Naive thymus-derived CD4-positive, alpha-beta T cell (primary cell): ENCODE data around the gene NPLOC4. TPM values are rescaled to one million over a fixed set of nuclear protein-coding genes. Genes with fewer than 3 reads are reported as not detected.

Experiments used
- ATAC-seq: fragments of 150-1000 bp; cut with Tn5 transposase; 2 replicates; pipeline ENCODE4 v1.10.0; 2021; ENCODE audit warnings: mild to moderate bottlenecking, moderate library complexity
- CTCF ChIA-PET: fragments of 350-600 bp; sonication (Branson Sonifier 250); formaldehyde crosslinking; loops from one replicate; lab custom pipeline; 2021; ENCODE audit warnings: antibody characterized with exemption; lab: Charles Lee
- POLR2A ChIA-PET: fragments of 350-600 bp; sonication (Branson Sonifier 250); formaldehyde crosslinking; loops from one replicate; lab custom pipeline; 2021; ENCODE audit warnings: antibody characterized with exemption, inconsistent platforms; lab: Charles Lee
- DNase-seq, 9 donors: peaks; one replicate each; pipeline versions ENCODE4 v3.0.0 to v3.0.0-alpha.2; 2020 to 2022; ENCODE audit warnings: mixed read lengths in 1 of 9
- H3K27ac ChIP-seq: one replicate; pipeline ENCODE4 v1.7.0; 2013; ENCODE audit warnings: mild to moderate bottlenecking, low read depth, low read length, moderate library complexity
- H3K27me3 ChIP-seq, 2 donors: one replicate each; pipeline ENCODE4 v1.7.0; 2013; ENCODE audit warnings: low read length in 2 of 2, mild to moderate bottlenecking in 2 of 2, moderate library complexity in 2 of 2; ENCODE audit not compliant: control insufficient read depth in 2 of 2, insufficient read depth in 2 of 2
- H3K36me3 ChIP-seq, 3 experiments: 1 replicate in 2 of 3; 2 replicates in 1 of 3; pipeline ENCODE4 v1.7.0; 2013; ENCODE audit warnings: low read length in 3 of 3, mild to moderate bottlenecking in 3 of 3, moderate library complexity in 1 of 3; ENCODE audit not compliant: insufficient read depth in 3 of 3, control insufficient read depth in 2 of 3
- H3K4me1 ChIP-seq, 2 donors: one replicate each; pipeline ENCODE4 v1.7.0; 2013; ENCODE audit warnings: low read length in 2 of 2, mild to moderate bottlenecking in 2 of 2, moderate library complexity in 1 of 2; ENCODE audit not compliant: control insufficient read depth in 2 of 2, insufficient read depth in 2 of 2
- H3K4me3 ChIP-seq: 2 replicates; pipeline ENCODE4 v1.7.0; 2013; ENCODE audit warnings: mild to moderate bottlenecking, low read length
- H3K9me3 ChIP-seq, 3 experiments: 1 replicate in 2 of 3; 2 replicates in 1 of 3; pipeline ENCODE4 v1.7.0; 2013; ENCODE audit warnings: low read length in 3 of 3; ENCODE audit not compliant: control insufficient read depth in 2 of 3
- H3K27ac Mint-ChIP-seq, 9 donors: one replicate each; pipeline ENCODE4 v1.8.0; 2020 to 2022; ENCODE audit warnings: mixed read lengths in 9 of 9, mild to moderate bottlenecking in 8 of 9, moderate library complexity in 5 of 9, inconsistent platforms in 2 of 9
- H3K27me3 Mint-ChIP-seq, 5 donors: one replicate each; pipeline ENCODE4 v1.8.0; 2021 to 2022; ENCODE audit warnings: mixed read lengths in 5 of 5, mild to moderate bottlenecking in 1 of 5
- H3K36me3 Mint-ChIP-seq, 5 donors: one replicate each; pipeline ENCODE4 v1.8.0; 2020 to 2022; ENCODE audit warnings: mixed read lengths in 5 of 5, mild to moderate bottlenecking in 3 of 5, inconsistent platforms in 1 of 5
- H3K4me1 Mint-ChIP-seq, 7 donors: one replicate each; pipeline ENCODE4 v1.8.0; 2020 to 2022; ENCODE audit warnings: mixed read lengths in 7 of 7, mild to moderate bottlenecking in 3 of 7, inconsistent platforms in 1 of 7
- H3K4me3 Mint-ChIP-seq, 10 donors: one replicate each; pipeline ENCODE4 v1.8.0; 2020 to 2022; ENCODE audit warnings: mild to moderate bottlenecking in 10 of 10, mixed read lengths in 10 of 10, moderate library complexity in 6 of 10, inconsistent platforms in 2 of 10
- H3K9me3 Mint-ChIP-seq, 11 donors: one replicate each; pipeline ENCODE4 v1.8.0; 2020 to 2022; ENCODE audit warnings: mixed read lengths in 11 of 11, mild to moderate bottlenecking in 4 of 11, inconsistent platforms in 1 of 11, moderate library complexity in 1 of 11
- intact Hi-C, 2 donors: fragments of 100-400 bp; cut with micrococcal nuclease; formaldehyde crosslinking; loops; one replicate each; pipeline ENCODE4 v1.15.1; 2023
- polyA plus RNA-seq, 2 donors: library from polyadenylated mRNA; unstranded; fragments of 300-500 nt; fragmentation: Illumina TruSeq; gene quantifications; one replicate each; pipeline ENCODE4 v1.2.3, GENCODE V29; 2021
- total RNA-seq, 6 experiments: library from RNA in 5 of 6; stranded (reverse) in 5 of 6; gene quantifications; 1 replicate in 5 of 6; 2 replicates in 1 of 6; pipeline ENCODE4 v1.2.3 and lab custom pipeline; 2021 to 2026

Gene NPLOC4
- total RNA-seq (100 to 1,000 TPM in 2 of 5 experiments, 10 to 100 TPM in 3; 77.7 to 125 (median 93.6) TPM), polyA plus RNA-seq (10 to 100 TPM; 47.8 to 68.6 TPM), total RNA-seq (lab: John Stamatoyannopoulos, UW) (114 reads per million, percentile 86 among the genes with 10 or more reads in this experiment)

GRCh38 chr17:81636505-81637288 is at the start of gene NPLOC4, which contains the start of gene TSPAN10:
NPLOC4 (minus strand) TSS chr17:81637112; CDS start chr17:81636930, 182 bp downstream.
TSPAN10 (plus strand) TSS chr17:81637196; CDS start chr17:81642413, 5,217 bp downstream.
- peak; percentile 62 to 94 (median 80) for DNase-seq
- no peaks in the 10 kb centered on the region for H3K36me3 ChIP-seq
- H3K9me3 ChIP-seq: no peaks in the 10 kb centered on the region
- ChIA-PET POLR2A (interaction anchor here (0.6 to 1.2 kb wide), 3 partner anchors 29 to 30 kb away, joined by 3 to 5 read pairs (median 4); partner anchors contain the start of genes CCDC137 and OXLD1), CTCF (no interaction called here)
- H3K27me3 Mint-ChIP-seq: no peaks in the 10 kb centered on the region
- H3K27ac ChIP-seq: peak within 1 kb of the TSS; percentile 87
- peaks cover 10 to 12% of the 10 kb centered on the region in 2 donors for H3K4me1 ChIP-seq
- H3K27ac Mint-ChIP-seq: peak within 1 kb of the TSS; percentile 25 to 94 (median 89)
- H3K4me3 ChIP-seq: peak within 1 kb of the TSS; percentile 86
- H3K4me3 Mint-ChIP-seq: peak within 1 kb of the TSS; percentile 91 to 98 (median 95)
- H3K9me3 Mint-ChIP-seq: no peaks in the 10 kb centered on the region
- peak; percentile 95 for ATAC-seq
- intact Hi-C loops: loop anchor here (1.0 to 2.0 kb wide), 7 partner anchors 30 to 413 kb away; partner anchors contain the start of genes ARL16 (in 2 of the 2), CCDC137 (in 2 of the 2), MRPL12 (in 2 of the 2) and OXLD1 (in 2 of the 2)
- H3K4me1 Mint-ChIP-seq: peaks cover 13 to 37% (median 26%) of the 10 kb centered on the region in 7 donors
- peaks cover 0 to 6% (median 0%) of the 10 kb centered on the region in 5 donors for H3K36me3 Mint-ChIP-seq
- no peaks in the 10 kb centered on the region for H3K27me3 ChIP-seq

GRCh38 chr17:81686614-81687013 is 49.7 kb upstream of the NPLOC4 start:
- Histone ChIP-seq H3K36me3 (peaks cover 10 to 64% (median 28%) of the 10 kb centered on the region in 3 experiments), H3K4me1 (peaks cover 22 to 24% of the 10 kb centered on the region in 2 donors), H3K27me3 (no peaks in the 10 kb centered on the region), H3K27ac (no peak overlapping the region), H3K4me3 (no peak overlapping the region), H3K9me3 (no peaks in the 10 kb centered on the region)
- ChIA-PET POLR2A (no interaction called here), CTCF (no interaction called here)
- ATAC-seq (no peak), DNase-seq (no peak)
- H3K4me1 Mint-ChIP-seq: peaks cover 27 to 50% (median 40%) of the 10 kb centered on the region in 7 donors
- peaks cover 0 to 3% (median 0%) of the 10 kb centered on the region in 5 donors for H3K27me3 Mint-ChIP-seq
- intact Hi-C loops: loop anchor here in 1 of 2 donors (10.0 kb wide), 1 partner anchor 348 kb away; the partner anchor contains the start of genes DCXR and RAC3
- no peak overlapping the region for H3K27ac Mint-ChIP-seq
- peaks cover 0 to 4% (median 0%) of the 10 kb centered on the region in 11 donors for H3K9me3 Mint-ChIP-seq
- peaks cover 2 to 23% (median 5%) of the 10 kb centered on the region in 5 donors for H3K36me3 Mint-ChIP-seq
- no peak overlapping the region for H3K4me3 Mint-ChIP-seq

DNA sequence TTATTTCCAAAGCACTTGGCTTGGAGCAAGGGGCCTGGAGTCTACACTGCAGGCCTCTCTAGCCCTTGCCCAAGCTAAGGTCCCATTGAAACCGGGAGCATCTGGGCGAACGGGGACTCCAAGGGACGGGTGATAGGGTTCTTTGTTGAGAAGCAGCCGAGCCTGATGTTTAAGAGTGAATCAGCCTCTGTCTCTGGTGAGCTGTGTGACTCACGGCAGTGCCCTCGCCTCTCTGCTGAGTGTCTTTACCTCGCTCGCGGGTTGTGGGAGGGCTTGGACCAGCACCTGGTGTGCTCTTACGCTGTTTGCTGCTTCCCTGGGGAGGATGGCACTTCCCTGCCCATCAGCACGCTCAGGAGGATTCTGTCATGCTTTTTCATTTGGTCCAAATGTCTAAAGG is 48.2 kb upstream of the NPLOC4 start:
- Mint-ChIP-seq H3K27ac (peak overlapping the region in 8 of 9 donors; percentile 36 to 86 (median 72)), H3K9me3 (peaks cover 0 to 4% (median 0%) of the 10 kb centered on the region in 11 donors), H3K4me3 (peak overlapping the region; percentile 78 to 95 (median 87)), H3K36me3 (peaks cover 4 to 19% (median 5%) of the 10 kb centered on the region in 5 donors), H3K27me3 (peaks cover 0 to 3% (median 0%) of the 10 kb centered on the region in 5 donors), H3K4me1 (peaks cover 27 to 50% (median 42%) of the 10 kb centered on the region in 7 donors)
- ChIA-PET CTCF (no interaction called here), POLR2A (interaction anchor here (0.6 to 4.7 kb wide), 8 partner anchors 9 to 812 kb away, joined by 3 to 49 read pairs (median 3); partner anchors contain the start of genes CCDC137, MCRIP1, MRPL12 and OXLD1)
- intact Hi-C loops: loop anchor here in 1 of 2 donors (10.0 kb wide), 1 partner anchor 350 kb away; the partner anchor contains the start of genes DCXR and RAC3
- Histone ChIP-seq H3K9me3 (no peaks in the 10 kb centered on the region), H3K27ac (peak overlapping the region; percentile 84), H3K4me1 (peaks cover 22 to 24% of the 10 kb centered on the region in 2 donors), H3K36me3 (peaks cover 6 to 51% (median 21%) of the 10 kb centered on the region in 3 experiments), H3K27me3 (no peaks in the 10 kb centered on the region), H3K4me3 (peak overlapping the region; percentile 76)
- DNase-seq (peak in 1 of 9 donors; percentile 40), ATAC-seq (no peak)

- peak overlapping the region; percentile 76 for H3K4me3 ChIP-seq
- no peaks in the 10 kb centered on the region for H3K9me3 ChIP-seq
- H3K4me1 Mint-ChIP-seq: peaks cover 26 to 50% (median 42%) of the 10 kb centered on the region in 7 donors
- peaks cover 4 to 18% (median 5%) of the 10 kb centered on the region in 5 donors for H3K36me3 Mint-ChIP-seq
- intact Hi-C loops: loop anchor here (5.0 to 10.0 kb wide), 4 partner anchors 132 to 413 kb away; partner anchors contain the start of genes ACTG1 (in 2 of the 2), DCXR (in 1 of the 2), FAAP100 (in 1 of the 2) and FASN (in 1 of the 2)
- H3K4me3 Mint-ChIP-seq: peak overlapping the region; percentile 78 to 95 (median 87)
- ChIA-PET POLR2A (interaction anchor here (0.6 to 4.7 kb wide), 13 partner anchors 9 to 772 kb away, joined by 3 to 49 read pairs (median 3); partner anchors contain the start of genes CCDC137, DCXR, MCRIP1 and MRPL12), CTCF (no interaction called here)
- H3K27me3 ChIP-seq: no peaks in the 10 kb centered on the region
- H3K27ac ChIP-seq: peak overlapping the region; percentile 84
- peaks cover 0 to 3% (median 0%) of the 10 kb centered on the region in 5 donors for H3K27me3 Mint-ChIP-seq
- peak overlapping the region; percentile 36 to 86 (median 70) for H3K27ac Mint-ChIP-seq
- H3K4me1 ChIP-seq: peaks cover 22 to 24% of the 10 kb centered on the region in 2 donors
- H3K9me3 Mint-ChIP-seq: peaks cover 0 to 4% (median 0%) of the 10 kb centered on the region in 11 donors
- peak in 1 of 9 donors; percentile 38 for DNase-seq
- H3K36me3 ChIP-seq: peaks cover 6 to 47% (median 21%) of the 10 kb centered on the region in 3 experiments
- ATAC-seq: no peak
Observed at GRCh38 chr17:81684442-81684911, 47.6 kb upstream of the NPLOC4 start.

DNA sequence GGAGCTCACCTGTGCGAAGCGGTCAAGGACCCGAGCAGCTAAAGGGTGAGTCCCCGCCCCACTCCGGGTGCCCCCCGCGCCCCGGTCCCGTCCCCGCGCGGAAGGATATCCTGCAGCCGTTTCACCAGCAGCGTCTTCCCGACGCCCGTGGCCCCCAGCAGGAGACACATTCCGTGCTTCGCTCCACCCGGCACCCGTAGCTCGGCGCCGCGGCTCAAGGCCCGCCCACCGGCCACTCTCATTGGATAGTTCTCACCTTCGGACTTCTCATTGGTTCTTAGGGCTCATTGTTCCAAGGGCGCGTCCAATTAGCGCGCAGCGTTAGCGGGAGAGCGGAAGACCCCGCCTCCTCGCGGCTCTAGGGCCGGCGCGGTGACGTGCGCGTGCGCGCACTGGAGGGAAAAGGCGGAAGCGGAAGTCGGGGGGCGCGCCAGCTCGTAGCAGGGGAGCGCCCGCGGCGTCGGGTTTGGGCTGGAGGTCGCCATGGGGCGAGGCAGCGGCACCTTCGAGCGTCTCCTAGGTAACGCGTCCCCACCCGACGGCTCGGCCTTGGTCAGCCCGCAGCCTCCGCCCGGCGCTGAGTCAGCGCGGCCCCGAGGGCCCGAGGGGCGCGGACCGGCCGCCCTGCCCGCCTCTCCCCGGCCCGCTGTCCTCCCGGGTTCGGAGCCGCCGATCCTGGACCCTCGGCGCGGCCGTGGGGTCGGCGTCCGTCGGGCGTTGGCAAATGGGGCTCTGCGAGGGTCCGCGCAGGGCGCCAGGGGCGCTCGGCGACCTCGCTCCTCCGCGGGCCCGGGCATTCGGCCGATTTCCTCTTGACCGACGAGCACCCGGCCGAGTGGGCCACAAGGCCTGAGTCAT is 46.9 kb upstream of the NPLOC4 start, which contains the start of the genes ARL16 and HGS:
Gene ARL16 (minus strand): TSS at position 214 of the 858 bp plus-strand sequence. CDS start 44 bp downstream, at position 170.
Gene HGS (plus strand): TSS at position 428 of the 858 bp plus-strand sequence. CDS start 56 bp downstream, at position 484.
- H3K27ac Mint-ChIP-seq: peak within 1 kb of the TSS; percentile 83 to 97 (median 95)
- H3K36me3 ChIP-seq: peaks cover 6 to 40% (median 16%) of the 10 kb centered on the region in 3 experiments
- DNase-seq: peak; percentile 91 to 98 (median 97)
- H3K4me1 ChIP-seq: peaks cover 22 to 24% of the 10 kb centered on the region in 2 donors
- H3K36me3 Mint-ChIP-seq: peaks cover 4 to 16% (median 5%) of the 10 kb centered on the region in 5 donors
- H3K9me3 Mint-ChIP-seq: peaks cover 0 to 4% (median 0%) of the 10 kb centered on the region in 11 donors
- H3K4me3 ChIP-seq: peak within 1 kb of the TSS; percentile 76
- intact Hi-C loops: loop anchor here (1.0 to 10.0 kb wide), 12 partner anchors 17 to 413 kb away; partner anchors contain the start of genes ACTG1 (in 2 of the 2), CCDC137 (in 2 of the 2), MRPL12 (in 2 of the 2) and NPLOC4 (in 2 of the 2)
- H3K27me3 ChIP-seq: no peaks in the 10 kb centered on the region
- peak within 1 kb of the TSS; percentile 84 for H3K27ac ChIP-seq
- H3K27me3 Mint-ChIP-seq: peaks cover 0 to 3% (median 0%) of the 10 kb centered on the region in 5 donors
- ChIA-PET POLR2A (interaction anchor here (0.6 to 4.7 kb wide), 24 partner anchors 8 to 772 kb away, joined by 3 to 49 read pairs (median 4); partner anchors contain the start of genes ALYREF, CCDC137, CEP131 and DCXR), CTCF (interaction anchor here (0.5 kb wide), 1 partner anchor 29 kb away, joined by 3 read pairs; no protein-coding TSS in a partner anchor)
- peak; percentile 98 for ATAC-seq
- H3K4me3 Mint-ChIP-seq: peak within 1 kb of the TSS; percentile 88 to 99 (median 96)
- H3K9me3 ChIP-seq: no peaks in the 10 kb centered on the region
- peaks cover 22 to 49% (median 40%) of the 10 kb centered on the region in 7 donors for H3K4me1 Mint-ChIP-seq
